NOMO-1 (cell line): ENCODE results near the gene DTWD2.
"Not testable (repeated sequence)": the region's sequence is repeated elsewhere in the genome, so short reads cannot be mapped to it uniquely, and the experiment has no call there.

Experiments
- DNase-seq, 2 experiments: peaks; one replicate each; lab custom pipeline; 2025; ENCODE audit not compliant: unreplicated experiment in 2 of 2; lab: John Stamatoyannopoulos, UW

Gene DTWD2

GRCh38 chr5:118952992-118953651 is 35.2 kb downstream of the DTWD2 start:
- DNase-seq = no peak

- not testable (repeated sequence) for DNase-seq
Measured at GRCh38 chr5:118952306-118952705, 36.0 kb downstream of the DTWD2 start.

GRCh38 chr5:118950354-118950753 is 38.0 kb downstream of the DTWD2 start:
- not testable (repeated sequence) for DNase-seq

GRCh38 chr5:118946138-118946800 is 42.1 kb downstream of the DTWD2 start:
- DNase-seq = no peak

- DNase-seq = no peak
Measured at GRCh38 chr5:118937393-118938061, 50.8 kb downstream of the DTWD2 start.

GRCh38 chr5:118933703-118934102 is 54.6 kb downstream of the DTWD2 start:
- DNase-seq = no peak

- no peak for DNase-seq
Measured at GRCh38 chr5:118931564-118931963, 56.8 kb downstream of the DTWD2 start.

- DNase-seq = no peak
Measured at GRCh38 chr5:118924006-118924389, 64.3 kb downstream of the DTWD2 start.

- no peak for DNase-seq
Measured at GRCh38 chr5:118923295-118924005, 64.9 kb downstream of the DTWD2 start.

- DNase-seq = no peak
Measured at GRCh38 chr5:118921866-118922265, 66.5 kb downstream of the DTWD2 start.

- no peak for DNase-seq
Measured at GRCh38 chr5:118919016-118919415, 69.3 kb downstream of the DTWD2 start.

- DNase-seq = no peak
Measured at GRCh38 chr5:118918232-118918631, 70.1 kb downstream of the DTWD2 start.

GRCh38 chr5:118907536-118907935 is 80.8 kb downstream of the DTWD2 start:
- not testable (repeated sequence) for DNase-seq

- DNase-seq = no peak
Measured at GRCh38 chr5:118906947-118907346, 81.4 kb downstream of the DTWD2 start.

- no peak for DNase-seq
Measured at GRCh38 chr5:118905196-118905595, 83.2 kb downstream of the DTWD2 start.

GRCh38 chr5:118902656-118903438 is 85.5 kb downstream of the DTWD2 start:
- no peak for DNase-seq

GRCh38 chr5:118894709-118895108 is 93.6 kb downstream of the DTWD2 start:
- peak; percentile 37 to 45 for DNase-seq

GRCh38 chr5:118891252-118891651 is 97.1 kb downstream of the DTWD2 start:
- no peak for DNase-seq

GRCh38 chr5:118889165-118889564 is 99.2 kb downstream of the DTWD2 start:
- no peak for DNase-seq

GRCh38 chr5:118888556-118888955 is 99.8 kb downstream of the DTWD2 start:
- no peak for DNase-seq

- DNase-seq = peak; percentile 58 to 90
Measured at GRCh38 chr5:118883362-118883761, 105.0 kb downstream of the DTWD2 start.
